Stimulated activated CD4-positive, alpha-beta T cell treated with anti-CD3 and anti-CD28 coated beads, Interleukin-2, amount 100 ng/mL, for 4 hours (primary cell): ENCODE data around the gene KLHL22.
A peak's percentile ranks its signal among the peaks of the same experiment; 100 is the strongest.
"Not testable (repeated sequence)": the region's sequence is repeated elsewhere in the genome, so short reads cannot be mapped to it uniquely, and the experiment has no call there.

Experiments used
- DNase-seq: peaks from one replicate; pipeline ENCODE4 v3.0.0-alpha.2; 2020; ENCODE audit warnings: low read depth

KLHL22 gene

DNA sequence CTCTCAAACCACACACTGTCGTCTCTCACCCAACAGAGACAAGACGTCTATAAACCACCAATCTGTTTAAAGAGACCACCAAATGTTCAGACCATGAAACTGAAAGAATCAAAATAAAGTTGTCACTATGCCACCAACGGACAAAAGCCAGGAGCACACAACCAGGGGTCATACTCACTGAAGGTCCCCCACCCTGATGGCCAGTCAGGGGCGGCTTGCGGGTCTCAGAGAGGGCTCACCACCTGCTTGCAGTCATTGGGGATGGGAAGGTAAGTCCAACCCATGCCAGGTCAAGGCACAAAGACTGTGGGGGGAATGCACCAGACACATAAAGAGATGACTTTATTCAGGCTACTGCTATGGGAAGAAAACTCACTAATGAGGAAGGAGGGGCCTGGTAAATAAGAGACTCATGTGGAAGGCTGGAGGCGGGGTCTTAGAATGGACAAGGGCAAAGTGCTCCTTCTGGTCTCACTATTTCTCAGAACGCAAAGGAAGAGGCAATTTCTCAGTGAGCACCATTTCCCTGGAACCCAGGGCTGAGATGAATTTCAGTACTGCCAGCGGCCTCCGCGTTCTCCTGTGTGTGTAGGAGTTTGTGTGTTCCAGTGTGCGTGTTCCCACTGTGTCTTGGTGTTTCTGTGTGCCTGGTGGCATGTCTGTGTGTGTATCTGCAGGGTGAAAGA lies 75.3 kb downstream of the KLHL22 start:
- DNase-seq, result no peak

DNA sequence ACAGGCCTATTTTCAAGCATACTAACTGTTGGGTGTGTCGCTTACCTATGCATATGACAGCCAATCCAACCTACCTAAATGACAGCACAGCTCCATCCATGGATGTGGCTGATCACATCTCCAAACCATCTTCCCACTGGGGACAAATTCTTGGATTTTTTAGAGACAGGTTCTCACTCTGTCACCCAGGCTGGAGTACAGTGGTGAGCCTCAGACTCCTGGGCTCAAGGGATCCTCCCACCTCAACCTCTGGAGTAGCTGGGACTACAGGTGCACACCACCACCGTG lies 76.0 kb downstream of the KLHL22 start:
- no peak for DNase-seq

DNA sequence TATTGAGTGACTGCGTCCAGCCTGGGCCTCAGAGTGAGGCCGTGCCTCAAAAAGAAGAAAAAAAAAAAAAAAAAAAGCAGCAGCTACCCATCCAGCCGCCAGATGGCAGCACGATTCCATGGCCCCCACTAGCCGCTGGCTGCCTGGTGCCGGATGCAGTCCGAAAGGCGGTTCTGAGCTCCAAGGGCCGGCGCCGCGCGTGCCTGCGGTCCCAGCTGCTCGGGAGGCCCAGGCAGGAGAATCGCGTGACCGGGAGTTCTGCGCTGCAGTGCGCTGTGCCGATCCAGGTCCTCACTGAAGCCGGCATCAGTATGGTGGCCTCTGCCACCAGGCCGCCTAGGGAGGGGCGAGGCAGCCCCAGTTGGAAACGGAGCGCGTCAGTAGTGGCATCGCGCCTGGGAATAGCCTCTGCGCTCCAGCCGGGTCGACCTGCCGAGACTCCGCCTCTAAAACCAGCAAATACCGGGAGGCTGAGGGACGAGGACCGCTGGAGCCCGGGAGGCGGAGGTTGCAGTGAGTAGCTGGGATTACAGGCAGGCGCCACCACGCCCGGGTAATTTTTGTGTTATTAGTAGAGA lies 77.3 kb downstream of the KLHL22 start:
- DNase-seq, result peak; percentile 61

DNA sequence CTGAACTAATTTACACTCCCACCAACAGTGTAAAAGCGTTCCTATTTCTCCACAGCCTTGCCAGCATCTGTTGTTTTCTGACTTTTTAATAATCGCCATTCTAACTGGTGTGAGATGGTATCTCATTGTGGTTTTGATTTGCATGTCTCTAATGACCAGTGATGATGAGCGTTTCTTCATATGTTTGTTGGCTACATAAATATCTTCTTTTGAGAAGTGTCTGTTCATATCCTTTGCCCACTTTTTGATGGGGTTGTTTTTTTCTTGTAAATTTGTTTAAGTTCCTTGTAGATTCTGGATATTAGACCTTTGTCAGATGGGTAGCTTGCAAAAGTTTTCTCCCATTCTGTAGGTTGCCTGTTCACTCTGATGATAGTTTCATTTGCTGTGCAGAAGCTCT lies 79.9 kb downstream of the KLHL22 start:
- DNase-seq, result not testable (repeated sequence)

DNA sequence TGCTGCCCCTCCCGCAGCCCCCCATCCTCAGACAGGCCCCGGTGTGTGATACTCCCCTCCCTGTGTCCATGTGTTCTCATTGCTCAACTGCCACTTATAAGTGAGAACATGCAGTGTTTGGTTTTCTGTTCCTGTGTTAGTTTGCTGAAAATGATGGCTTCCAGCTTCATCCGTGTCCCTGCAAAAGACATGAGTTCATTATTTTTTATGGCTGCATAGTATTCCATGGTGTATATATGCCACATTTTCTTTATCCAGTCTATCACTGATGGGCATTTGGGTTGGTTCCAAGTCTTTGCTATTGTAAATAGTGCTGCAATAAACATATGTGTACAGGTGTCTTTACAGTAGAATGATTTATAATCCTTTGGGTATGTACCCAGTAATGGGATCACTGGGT lies 80.4 kb downstream of the KLHL22 start:
- DNase-seq, result not testable (repeated sequence)

DNA sequence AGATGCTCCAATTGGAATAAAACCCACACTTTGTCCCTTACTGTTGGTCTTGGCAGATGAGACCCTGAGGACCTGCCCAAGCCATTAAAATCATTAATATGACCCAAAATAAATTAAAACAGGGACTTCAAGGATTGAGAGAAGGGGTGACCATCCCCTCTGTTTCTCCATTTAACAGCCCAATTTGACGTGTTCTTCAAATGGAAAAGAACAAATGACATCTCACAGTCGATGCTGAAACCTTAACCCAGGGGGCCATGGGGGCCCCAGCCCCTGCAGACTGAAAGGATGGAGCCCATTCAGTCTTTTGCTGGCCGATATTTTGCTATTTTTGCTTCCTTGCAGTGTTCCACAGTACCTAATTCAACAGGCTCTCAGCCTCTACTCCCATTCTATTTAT lies 81.1 kb downstream of the KLHL22 start:
- no peak for DNase-seq

DNA sequence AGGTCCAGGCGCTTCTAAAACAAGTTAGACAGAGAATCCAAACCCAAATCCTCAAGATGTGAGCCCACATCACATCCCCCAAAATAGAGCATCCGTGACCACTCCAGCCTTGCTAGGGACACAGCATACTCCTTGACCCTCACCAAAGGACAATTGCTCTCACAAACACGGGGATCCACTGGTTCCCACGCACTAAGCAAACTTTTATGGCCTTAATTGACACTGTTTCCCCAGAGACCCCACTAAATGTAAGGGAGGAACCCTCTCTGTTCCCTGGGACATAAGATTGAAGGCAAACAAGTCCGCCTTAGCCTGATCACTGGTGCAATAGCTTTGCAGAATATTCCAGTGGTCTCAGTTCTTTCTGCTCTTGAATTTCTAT lies 81.5 kb downstream of the KLHL22 start:
- DNase-seq, result no peak

DNA sequence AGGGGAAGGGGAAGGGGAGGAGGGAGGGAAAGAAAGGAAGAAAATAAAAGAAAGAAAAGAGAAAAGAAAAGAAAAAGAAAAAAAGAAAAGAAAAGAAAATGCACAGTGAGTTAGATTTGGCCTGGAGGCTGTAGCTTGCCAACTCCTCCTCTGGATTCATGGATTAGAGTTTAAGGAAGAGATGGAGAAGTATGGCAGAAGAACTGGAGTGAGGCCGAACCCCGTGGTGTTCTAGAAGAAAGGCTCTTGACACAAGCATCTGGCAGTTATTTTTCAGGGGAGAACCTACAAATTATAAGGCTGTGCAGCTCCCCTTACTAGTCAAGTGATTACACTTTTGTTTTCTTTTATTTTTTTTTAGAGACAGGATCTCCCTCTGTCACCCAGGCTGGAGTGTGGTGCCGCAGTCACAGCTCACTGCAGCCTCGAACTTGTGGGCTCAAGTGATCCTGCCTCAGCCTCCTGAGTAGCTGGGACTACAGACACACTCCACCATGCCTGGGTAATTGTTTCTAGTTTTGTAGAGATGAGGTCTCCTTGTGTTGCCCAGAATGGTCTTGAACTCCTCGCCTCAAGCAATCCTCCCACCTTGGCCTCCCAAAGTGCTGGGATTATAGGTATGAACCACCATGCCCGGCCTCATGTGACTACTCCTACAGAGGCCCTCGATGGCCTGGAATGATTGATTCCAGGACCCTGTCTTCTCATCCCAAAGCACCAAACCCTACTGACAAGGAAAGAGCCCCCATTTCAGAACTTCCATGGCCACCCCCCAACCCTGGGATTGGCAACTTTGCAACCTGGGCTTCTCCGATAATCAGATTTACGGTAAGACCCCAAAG lies 82.2 kb downstream of the KLHL22 start:
- no peak for DNase-seq

DNA sequence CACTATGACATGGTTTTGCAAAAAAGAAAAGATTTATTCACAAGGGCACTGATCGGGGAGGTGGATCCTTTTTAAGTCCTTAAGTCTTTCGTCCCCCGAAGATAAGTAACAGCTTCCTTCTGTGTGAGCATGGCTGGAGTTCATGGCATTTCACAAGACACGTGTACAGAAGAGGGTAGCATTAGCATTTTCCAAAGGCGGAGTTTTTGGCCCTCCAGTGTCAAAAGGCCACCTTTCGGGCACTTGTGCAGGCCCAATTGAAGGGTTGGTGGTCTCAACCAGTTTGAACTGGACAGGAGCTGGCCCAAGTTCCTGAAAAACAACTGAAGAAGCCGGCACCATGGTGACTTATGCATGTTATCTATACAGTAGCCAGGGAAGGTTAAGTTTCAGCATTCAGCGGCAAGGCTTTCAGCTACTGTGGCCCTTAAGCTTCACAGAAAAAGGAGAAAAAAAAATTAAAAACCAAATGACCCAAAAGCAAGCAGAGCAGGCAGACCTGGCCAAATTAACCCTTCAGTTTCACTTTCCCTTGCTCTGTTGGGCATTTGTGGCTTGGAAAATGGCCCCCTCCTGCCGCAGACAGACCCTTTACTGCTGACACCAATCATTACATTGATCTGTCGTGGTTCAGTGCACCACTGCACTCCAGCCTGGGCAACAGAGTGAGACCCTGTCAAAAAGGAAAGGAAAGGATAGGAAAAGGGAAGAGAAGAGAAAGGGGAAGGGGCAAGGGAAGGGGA lies 83.0 kb downstream of the KLHL22 start:
- no peak for DNase-seq

DNA sequence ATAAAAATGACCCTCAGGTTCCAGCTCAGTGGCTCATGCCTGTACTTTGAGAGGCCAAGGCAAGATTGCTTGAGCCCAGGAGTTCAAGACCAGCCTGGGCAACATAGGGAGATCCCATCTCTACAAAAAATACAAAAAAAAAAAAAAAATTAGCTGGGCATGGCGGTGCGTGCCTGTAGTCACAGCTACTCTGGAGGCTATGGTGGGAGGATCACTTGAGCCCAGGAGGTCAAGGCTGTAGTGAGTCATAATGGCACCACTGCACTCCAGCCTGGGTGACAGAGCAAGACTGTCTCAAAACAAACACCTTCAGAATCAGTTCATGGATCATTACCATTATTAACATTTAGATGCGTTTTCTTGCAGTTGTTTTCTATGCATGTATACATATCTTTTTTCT lies 86.2 kb downstream of the KLHL22 start:
- DNase-seq, result not testable (repeated sequence)

DNA sequence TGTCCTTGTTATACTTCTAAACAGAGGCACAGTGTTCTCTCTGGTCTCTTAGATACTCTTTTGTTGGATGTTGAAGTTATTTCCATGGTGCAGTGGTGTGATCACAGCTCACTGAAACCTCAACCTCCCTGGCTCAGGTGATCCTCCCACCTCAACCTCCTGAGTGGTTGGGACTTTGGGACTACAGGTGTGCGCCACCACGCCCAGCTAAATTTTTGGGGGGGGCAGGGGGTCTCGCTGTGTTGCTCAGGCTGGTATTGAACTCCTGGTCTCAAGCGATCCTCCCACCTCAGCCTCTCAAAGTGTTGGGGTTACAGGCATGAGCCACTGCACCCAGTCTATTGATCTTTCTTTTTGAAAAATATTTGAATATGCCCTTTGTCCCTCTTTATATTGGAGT lies 86.7 kb downstream of the KLHL22 start:
- no peak for DNase-seq

DNA sequence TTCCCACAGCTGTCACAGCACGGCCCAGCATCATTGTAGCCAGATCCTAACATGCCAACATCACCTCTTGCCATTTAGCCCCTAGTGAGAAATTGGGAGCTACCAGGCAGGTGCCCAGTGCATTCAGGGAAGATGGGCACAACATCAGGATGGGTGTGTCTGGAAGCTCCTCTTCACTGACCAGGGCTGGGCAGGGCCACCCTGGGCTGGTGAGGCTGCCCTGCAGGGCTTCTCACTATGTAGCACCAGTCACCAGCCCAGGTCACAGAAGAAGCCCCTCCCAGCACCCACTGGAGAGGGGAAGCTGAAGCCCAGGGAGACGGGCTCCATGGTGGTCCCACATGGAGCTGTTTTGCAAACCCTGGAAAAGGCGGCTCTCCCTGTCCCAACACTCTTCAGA lies 87.8 kb downstream of the KLHL22 start:
- DNase-seq, result no peak

DNA sequence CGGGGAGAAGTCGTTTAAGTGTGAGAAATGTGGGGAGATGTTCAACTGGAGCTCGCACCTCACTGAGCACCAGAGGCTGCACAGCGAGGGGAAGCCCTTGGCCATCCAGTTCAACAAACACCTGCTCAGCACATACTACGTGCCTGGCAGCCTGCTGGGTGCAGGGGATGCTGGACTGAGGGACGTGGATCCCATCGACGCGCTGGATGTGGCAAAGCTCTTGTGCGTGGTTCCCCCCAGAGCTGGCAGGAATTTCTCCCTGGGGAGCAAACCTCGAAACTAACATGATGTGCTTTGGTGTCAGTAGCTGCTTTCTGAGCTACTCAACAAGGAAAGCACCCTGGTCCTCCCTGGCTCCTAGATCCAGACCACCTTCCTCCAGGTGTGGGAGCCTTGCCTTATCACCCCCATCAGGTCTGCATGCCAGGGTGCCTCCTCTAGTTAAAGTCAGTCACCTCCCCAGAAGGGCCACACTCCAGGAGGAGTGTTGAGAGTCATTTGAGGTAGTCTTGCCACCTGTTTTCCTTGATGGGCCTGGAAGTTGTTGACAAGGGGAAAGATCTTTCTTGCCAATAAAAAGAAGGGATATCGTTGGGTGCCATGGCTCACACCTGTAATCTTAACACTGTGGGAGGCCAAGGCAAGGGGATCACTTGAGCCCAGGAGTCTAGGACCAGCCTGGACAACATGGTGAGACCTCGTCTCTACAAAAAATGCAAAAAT lies 88.7 kb downstream of the KLHL22 start:
- no peak for DNase-seq

DNA sequence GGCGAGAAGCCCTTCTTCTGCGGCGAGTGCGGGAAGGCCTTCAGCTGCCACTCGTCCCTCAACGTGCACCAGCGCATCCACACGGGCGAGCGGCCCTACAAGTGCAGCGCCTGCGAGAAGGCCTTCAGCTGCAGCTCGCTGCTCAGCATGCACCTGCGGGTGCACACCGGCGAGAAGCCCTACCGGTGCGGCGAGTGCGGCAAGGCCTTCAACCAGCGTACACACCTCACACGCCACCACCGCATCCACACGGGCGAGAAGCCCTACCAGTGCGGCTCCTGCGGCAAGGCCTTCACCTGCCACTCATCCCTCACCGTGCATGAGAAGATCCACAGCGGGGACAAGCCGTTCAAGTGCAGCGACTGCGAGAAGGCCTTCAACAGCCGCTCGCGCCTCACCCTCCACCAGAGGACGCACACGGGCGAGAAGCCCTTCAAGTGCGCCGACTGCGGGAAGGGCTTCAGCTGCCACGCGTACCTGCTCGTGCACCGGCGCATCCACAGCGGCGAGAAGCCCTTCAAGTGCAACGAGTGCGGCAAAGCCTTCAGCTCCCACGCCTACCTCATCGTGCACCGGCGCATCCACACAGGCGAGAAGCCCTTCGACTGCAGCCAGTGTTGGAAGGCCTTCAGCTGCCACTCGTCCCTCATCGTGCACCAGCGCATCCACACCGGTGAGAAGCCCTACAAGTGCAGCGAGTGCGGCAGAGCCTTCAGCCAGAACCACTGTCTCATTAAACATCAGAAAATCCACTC lies 89.5 kb downstream of the KLHL22 start:
- DNase-seq, result no peak

DNA sequence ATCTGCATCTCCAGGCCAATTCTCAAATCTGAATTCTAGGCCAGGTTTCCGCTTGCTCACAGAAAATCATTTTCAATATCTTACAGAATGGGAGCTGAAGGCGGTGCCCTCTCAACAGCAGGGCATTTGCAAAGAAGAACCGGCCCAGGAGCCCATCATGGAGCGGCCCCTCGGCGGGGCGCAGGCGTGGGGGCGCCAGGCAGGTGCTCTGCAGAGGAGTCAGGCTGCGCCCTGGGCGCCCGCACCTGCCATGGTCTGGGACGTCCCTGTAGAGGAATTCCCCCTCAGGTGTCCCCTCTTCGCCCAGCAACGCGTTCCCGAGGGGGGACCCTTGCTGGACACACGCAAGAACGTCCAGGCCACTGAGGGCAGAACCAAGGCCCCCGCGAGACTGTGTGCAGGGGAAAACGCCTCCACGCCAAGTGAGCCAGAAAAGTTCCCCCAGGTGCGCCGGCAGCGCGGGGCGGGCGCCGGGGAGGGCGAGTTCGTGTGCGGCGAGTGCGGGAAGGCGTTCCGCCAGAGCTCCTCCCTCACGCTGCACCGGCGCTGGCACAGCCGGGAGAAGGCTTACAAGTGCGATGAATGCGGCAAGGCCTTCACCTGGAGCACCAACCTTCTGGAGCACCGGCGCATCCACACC lies 90.2 kb downstream of the KLHL22 start:
- no peak for DNase-seq

DNA sequence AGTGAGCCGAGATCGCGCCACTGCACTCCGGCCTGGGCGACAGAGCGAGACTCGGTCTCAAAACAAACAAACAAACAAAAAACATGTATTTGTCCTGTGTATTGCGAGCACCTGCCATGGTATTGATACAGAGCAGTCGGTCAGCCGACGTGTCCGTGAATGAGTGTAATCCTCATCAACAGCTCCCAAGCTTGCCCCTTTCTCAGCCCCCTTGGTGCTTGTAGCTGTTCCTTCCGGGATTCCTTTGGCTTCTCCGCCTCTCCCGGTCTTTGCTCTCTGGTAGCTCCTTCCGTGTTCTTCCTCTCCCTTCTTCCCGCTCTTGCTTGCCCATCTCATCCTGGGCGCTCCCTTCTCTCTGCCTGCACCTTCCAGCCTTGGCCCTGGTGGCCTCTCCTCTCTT lies 90.7 kb downstream of the KLHL22 start:
- no peak for DNase-seq

DNA sequence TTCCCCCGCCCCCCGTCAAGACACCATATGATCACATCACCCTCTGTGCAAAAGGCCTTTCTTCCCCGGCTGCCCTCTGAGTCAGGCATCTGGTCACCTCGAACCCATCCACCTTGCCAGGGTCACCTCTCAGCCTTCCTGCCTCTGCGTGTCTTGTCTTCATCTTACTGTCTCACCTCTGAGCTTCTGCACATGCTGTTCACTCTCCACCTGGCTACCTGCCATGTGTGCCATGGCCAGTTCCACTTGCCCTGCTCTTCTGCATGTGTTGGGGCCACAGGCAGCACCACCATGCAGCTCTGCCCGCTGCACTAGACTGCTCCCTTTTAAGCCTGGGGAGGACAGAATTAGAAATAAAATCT lies 91.8 kb downstream of the KLHL22 start:
- DNase-seq, result no peak

DNA sequence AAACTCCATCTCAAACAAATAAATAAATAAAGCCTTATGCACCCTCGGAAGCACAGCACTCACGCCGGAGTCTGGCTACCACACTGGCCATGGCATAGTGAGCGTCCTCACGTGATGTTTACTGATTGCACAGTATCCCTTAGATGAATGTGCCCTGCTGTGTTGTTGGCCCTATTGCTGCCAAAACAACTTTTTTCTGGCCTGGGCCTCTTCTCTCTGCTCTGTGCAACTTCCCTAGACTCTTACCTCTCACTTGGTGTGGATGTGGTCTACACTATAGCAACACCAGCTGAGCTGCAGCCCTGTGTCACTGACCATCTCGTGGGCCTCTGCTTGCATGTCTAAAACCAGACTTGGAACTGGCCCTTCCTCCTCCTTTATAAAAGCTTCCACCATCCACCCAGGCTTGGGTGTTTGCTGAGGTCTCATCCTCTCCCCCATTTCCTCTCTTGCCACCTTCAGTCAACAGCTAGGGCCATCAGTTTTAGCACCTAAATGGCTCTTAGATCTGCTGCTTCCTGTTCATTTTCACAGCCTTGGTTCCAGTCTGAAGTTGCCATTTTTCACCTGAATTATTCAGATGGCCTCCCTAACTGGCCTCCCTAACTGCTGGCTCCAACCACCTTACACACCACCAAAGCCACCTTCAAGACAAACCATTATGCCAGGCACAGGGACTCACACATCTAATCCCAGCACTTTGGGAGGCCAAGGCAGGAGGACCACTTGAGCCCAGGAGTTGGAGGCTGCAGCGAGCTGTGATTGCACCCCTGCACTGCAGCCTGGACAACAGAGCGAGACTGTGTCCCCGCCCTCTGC lies 92.4 kb downstream of the KLHL22 start:
- DNase-seq, result no peak

DNA sequence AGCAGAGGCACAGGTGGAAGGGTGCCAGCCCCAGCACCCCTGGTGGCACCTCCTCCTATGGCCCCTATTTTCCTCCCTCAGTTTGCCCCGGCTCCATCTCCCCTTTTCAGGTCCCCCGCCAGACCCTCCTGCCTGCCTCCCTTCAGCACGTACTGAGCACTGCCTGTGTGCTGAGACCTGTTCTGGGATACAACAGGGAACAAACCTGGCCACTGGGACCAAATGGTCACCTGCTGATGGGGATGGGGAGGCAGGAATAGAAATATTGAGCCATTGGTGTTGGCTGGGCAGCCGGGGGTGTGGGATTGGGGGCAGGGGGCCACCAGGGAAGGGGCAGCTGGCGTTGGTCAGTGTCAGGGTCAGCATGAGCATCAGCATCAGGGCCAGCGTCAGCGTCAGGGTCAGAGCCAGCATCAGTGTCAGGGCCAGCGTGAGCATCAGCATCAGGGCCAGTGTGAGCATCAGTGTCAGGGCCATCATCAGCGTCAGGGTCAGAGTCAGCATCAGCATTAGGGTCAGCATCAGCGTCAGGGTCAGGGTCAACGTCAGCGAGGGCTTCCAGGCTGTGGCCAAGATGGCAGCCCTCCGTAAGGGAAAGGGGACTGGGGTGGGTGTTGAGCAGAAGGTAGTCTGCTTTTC lies 94.1 kb downstream of the KLHL22 start:
- no peak for DNase-seq
